DND-41 (cell line): ENCODE measurements around the gene DCLK1.

Experiments used
- ATAC-seq: fragments of 200-7000 bp; cut with Tn5 transposase; 3 replicates; pipeline ENCODE4 v1.9.1; 2021; ENCODE audit warnings: low read depth; ENCODE audit not compliant: insufficient read depth
- DNase-seq: peaks from one replicate; pipeline ENCODE4 v3.0.0-alpha.2; 2020
- H2AFZ ChIP-seq: 2 replicates; pipeline ENCODE4 v1.6.0; 2012; ENCODE audit warnings: low read depth, low read length
- H3K27ac ChIP-seq: 2 replicates; pipeline ENCODE4 v1.5.1; 2012; ENCODE audit warnings: low read length, inconsistent platforms
- H3K27me3 ChIP-seq: fragments of 200-600 bp; sonication (generic); 2 replicates; pipeline ENCODE4 v1.6.0; 2012; ENCODE audit warnings: low read length, mild to moderate bottlenecking, inconsistent platforms; ENCODE audit not compliant: insufficient read depth, poor library complexity
- H3K36me3 ChIP-seq: 2 replicates; pipeline ENCODE4 v1.5.1; 2012; ENCODE audit warnings: low read length, inconsistent platforms; ENCODE audit not compliant: insufficient read depth
- H3K4me1 ChIP-seq: 2 replicates; pipeline ENCODE4 v1.5.1; 2012; ENCODE audit warnings: mild to moderate bottlenecking, low read length; ENCODE audit not compliant: insufficient read depth
- H3K4me2 ChIP-seq: 2 replicates; pipeline ENCODE4 v1.6.0; 2012; ENCODE audit warnings: mild to moderate bottlenecking, moderate library complexity, low read length, inconsistent platforms; ENCODE audit not compliant: insufficient read depth
- H3K4me3 ChIP-seq, 2 experiments: fragments of 200-600 bp in 1 of 2; shearing (Covaris generic) in 1 of 2; 2 replicates each; pipeline ENCODE4 v1.5.1; 2012 to 2016; ENCODE audit warnings: inconsistent platforms in 2 of 2, low read length in 2 of 2, mild to moderate bottlenecking in 2 of 2, low read depth in 1 of 2, moderate library complexity in 1 of 2
- H3K79me2 ChIP-seq: 2 replicates; pipeline ENCODE4 v1.6.0; 2012; ENCODE audit warnings: low read length, inconsistent platforms; ENCODE audit not compliant: insufficient read depth
- H3K9ac ChIP-seq: 2 replicates; pipeline ENCODE4 v1.6.0; 2012; ENCODE audit warnings: low read depth, mild to moderate bottlenecking, inconsistent platforms, low read length, moderate library complexity
- H3K9me3 ChIP-seq: 2 replicates; pipeline ENCODE4 v1.5.1; 2012; ENCODE audit warnings: low read length, moderate library complexity, mild to moderate bottlenecking, inconsistent platforms; ENCODE audit not compliant: insufficient read depth, severe bottlenecking
- H4K20me1 ChIP-seq: 2 replicates; pipeline ENCODE4 v1.6.0; 2012; ENCODE audit warnings: low read length; ENCODE audit not compliant: insufficient read depth
- CTCF ChIP-seq: IDR thresholded peaks from 2 replicates; pipeline ENCODE4 v1.5.1; 2012; ENCODE audit warnings: borderline replicate concordance, low read length, moderate library complexity, mild to moderate bottlenecking; ENCODE audit not compliant: poor library complexity, severe bottlenecking; ENCODE audit errors: extremely low read depth
- EZH2 ChIP-seq: IDR thresholded peaks from 3 replicates; pipeline ENCODE4 v1.6.1; 2012; ENCODE audit warnings: borderline replicate concordance, low read depth, mild to moderate bottlenecking, moderate library complexity, low read length, inconsistent platforms; ENCODE audit not compliant: severe bottlenecking

The DCLK1 gene

GRCh38 chr13:35741657-35742056, 389.5 kb downstream of the DCLK1 start:
- DNase-seq (no peak), ATAC-seq (no peak)
- H3K4me2 ChIP-seq, result no peak overlapping the region
- no peaks in the 10 kb centered on the region for H3K36me3 ChIP-seq
- no peak overlapping the region for H3K4me3 ChIP-seq
- H3K79me2 ChIP-seq, result no peaks in the 10 kb centered on the region
- no peaks in the 10 kb centered on the region for H3K27me3 ChIP-seq
- no peak overlapping the region for H2AFZ ChIP-seq
- H3K9me3 ChIP-seq, result peaks cover 4% of the 10 kb centered on the region
- H3K27ac ChIP-seq, result no peak overlapping the region
- H3K4me1 ChIP-seq, result no peaks in the 10 kb centered on the region
- no peaks in the 10 kb centered on the region for H4K20me1 ChIP-seq
- H3K9ac ChIP-seq, result no peak overlapping the region
- TF ChIP-seq CTCF, result no peak
- TF ChIP-seq EZH2, result no peak

GRCh38 chr13:35736876-35737275, 394.3 kb downstream of the DCLK1 start:
- Histone ChIP-seq H3K27ac (no peak overlapping the region), H3K9ac (no peak overlapping the region), H3K4me1 (no peaks in the 10 kb centered on the region), H3K79me2 (no peaks in the 10 kb centered on the region), H3K27me3 (no peaks in the 10 kb centered on the region), H3K36me3 (no peaks in the 10 kb centered on the region), H2AFZ (no peak overlapping the region), H3K4me2 (no peak overlapping the region), H4K20me1 (no peaks in the 10 kb centered on the region), H3K4me3 (no peak overlapping the region), H3K9me3 (peaks cover 4% of the 10 kb centered on the region)
- no peak for TF ChIP-seq CTCF
- no peak for TF ChIP-seq EZH2
- DNase-seq (no peak), ATAC-seq (no peak)

GRCh38 chr13:35733827-35734226, 397.4 kb downstream of the DCLK1 start:
- no peak overlapping the region for H3K9ac ChIP-seq
- no peak overlapping the region for H3K27ac ChIP-seq
- ATAC-seq, result no peak
- no peak for DNase-seq
- H2AFZ ChIP-seq, result no peak overlapping the region
- TF ChIP-seq CTCF, result no peak
- TF ChIP-seq EZH2, result no peak
- H3K4me1 ChIP-seq, result no peaks in the 10 kb centered on the region
- H3K4me3 ChIP-seq, result no peak overlapping the region
- no peak overlapping the region for H3K4me2 ChIP-seq
- H3K79me2 ChIP-seq, result no peaks in the 10 kb centered on the region
- no peaks in the 10 kb centered on the region for H3K27me3 ChIP-seq
- no peaks in the 10 kb centered on the region for H3K9me3 ChIP-seq
- no peaks in the 10 kb centered on the region for H3K36me3 ChIP-seq
- no peaks in the 10 kb centered on the region for H4K20me1 ChIP-seq

- H3K79me2 ChIP-seq, result no peaks in the 10 kb centered on the region
- H4K20me1 ChIP-seq, result no peaks in the 10 kb centered on the region
- TF ChIP-seq CTCF, result no peak
- TF ChIP-seq EZH2, result no peak
- no peak overlapping the region for H3K4me2 ChIP-seq
- H3K4me1 ChIP-seq, result no peaks in the 10 kb centered on the region
- H3K27me3 ChIP-seq, result no peaks in the 10 kb centered on the region
- no peaks in the 10 kb centered on the region for H3K36me3 ChIP-seq
- H3K9ac ChIP-seq, result no peak overlapping the region
- no peak overlapping the region for H3K4me3 ChIP-seq
- H3K27ac ChIP-seq, result no peak overlapping the region
- DNase-seq (no peak), ATAC-seq (no peak)
- H2AFZ ChIP-seq, result no peak overlapping the region
- H3K9me3 ChIP-seq, result no peaks in the 10 kb centered on the region
These were observed 398.6 kb downstream of the DCLK1 start for GRCh38 chr13:35732565-35732964.
